WERI-Rb-1 (cell line): ENCODE measurements around the gene RIC1.
"Not testable (repeated sequence)": the region's sequence is repeated elsewhere in the genome, so short reads cannot be mapped to it uniquely, and the experiment has no call there.

Source experiments
- DNase-seq: peaks from one replicate; pipeline ENCODE4 v3.0.0-alpha.2; 2020
- H3K27ac ChIP-seq: fragments of 250-450 bp; sonication (Bioruptor Pico); 2 replicates; pipeline ENCODE4 v1.5.1; 2020; ENCODE audit warnings: mild to moderate bottlenecking, moderate library complexity
- H3K27me3 ChIP-seq: fragments of 250-450 bp; sonication (Bioruptor Pico); 2 replicates; pipeline ENCODE4 v1.5.1; 2021; ENCODE audit warnings: mild to moderate bottlenecking, low read depth, moderate library complexity; ENCODE audit not compliant: insufficient read depth, severe bottlenecking
- H3K36me3 ChIP-seq: fragments of 250-450 bp; sonication (Bioruptor Pico); 2 replicates; pipeline ENCODE4 v1.5.1; 2020; ENCODE audit warnings: mild to moderate bottlenecking, moderate library complexity
- H3K4me3 ChIP-seq: 2 replicates; pipeline ENCODE4 v1.5.1; 2011; ENCODE audit warnings: low read depth, mild to moderate bottlenecking, control low read depth, low read length
- H3K9me3 ChIP-seq: fragments of 250-450 bp; sonication (Bioruptor Pico); 2 replicates; pipeline ENCODE4 v1.5.1; 2021; ENCODE audit warnings: mild to moderate bottlenecking, moderate library complexity; ENCODE audit not compliant: severe bottlenecking
- TF ChIP-seq, protein P1 (sequence below): IDR thresholded peaks from 2 replicates; pipeline ENCODE4 v1.5.1; 2011; ENCODE audit warnings: low read depth, mild to moderate bottlenecking, control low read depth, inconsistent platforms, low read length

RIC1 gene

DNA sequence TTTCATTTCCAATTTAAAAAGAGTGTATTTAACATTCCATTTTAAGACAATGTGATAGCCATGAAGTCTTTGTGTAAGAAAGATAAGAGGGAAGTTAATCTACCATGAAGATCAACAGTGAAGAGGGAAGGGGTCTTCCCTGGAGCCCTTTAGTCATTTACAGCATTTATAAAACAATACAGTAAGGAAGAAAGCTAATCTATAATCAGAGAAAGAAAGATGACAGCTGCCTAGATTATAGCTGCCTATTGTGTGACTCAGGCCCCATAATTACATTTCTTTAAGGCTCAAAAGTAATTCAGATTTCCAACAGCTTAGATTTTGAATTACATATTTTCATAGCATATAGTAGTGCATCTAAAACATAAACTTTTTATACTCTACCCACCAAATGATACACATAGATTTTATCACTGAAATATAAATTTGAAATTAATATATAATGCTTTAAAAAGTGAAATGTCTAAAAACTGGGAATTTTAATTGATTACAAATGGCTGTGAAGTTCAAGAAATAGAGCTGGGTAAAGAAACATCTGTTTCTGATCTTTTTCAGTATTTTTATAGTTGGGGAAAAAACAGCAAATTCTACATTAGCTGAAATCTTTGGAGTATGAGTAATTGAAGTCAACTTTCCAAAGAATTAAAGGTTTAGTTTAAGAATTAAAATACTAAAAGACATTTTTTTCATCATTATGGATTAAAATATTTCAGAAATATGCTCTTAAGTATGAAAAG, 89.6 kb downstream of the RIC1 start:
- H3K9me3 ChIP-seq = no peaks in the 10 kb centered on the region
- H3K27ac ChIP-seq = no peak overlapping the region
- no peak for DNase-seq
- TF ChIP-seq, protein P1, sequence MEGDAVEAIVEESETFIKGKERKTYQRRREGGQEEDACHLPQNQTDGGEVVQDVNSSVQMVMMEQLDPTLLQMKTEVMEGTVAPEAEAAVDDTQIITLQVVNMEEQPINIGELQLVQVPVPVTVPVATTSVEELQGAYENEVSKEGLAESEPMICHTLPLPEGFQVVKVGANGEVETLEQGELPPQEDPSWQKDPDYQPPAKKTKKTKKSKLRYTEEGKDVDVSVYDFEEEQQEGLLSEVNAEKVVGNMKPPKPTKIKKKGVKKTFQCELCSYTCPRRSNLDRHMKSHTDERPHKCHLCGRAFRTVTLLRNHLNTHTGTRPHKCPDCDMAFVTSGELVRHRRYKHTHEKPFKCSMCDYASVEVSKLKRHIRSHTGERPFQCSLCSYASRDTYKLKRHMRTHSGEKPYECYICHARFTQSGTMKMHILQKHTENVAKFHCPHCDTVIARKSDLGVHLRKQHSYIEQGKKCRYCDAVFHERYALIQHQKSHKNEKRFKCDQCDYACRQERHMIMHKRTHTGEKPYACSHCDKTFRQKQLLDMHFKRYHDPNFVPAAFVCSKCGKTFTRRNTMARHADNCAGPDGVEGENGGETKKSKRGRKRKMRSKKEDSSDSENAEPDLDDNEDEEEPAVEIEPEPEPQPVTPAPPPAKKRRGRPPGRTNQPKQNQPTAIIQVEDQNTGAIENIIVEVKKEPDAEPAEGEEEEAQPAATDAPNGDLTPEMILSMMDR = no peak
- no peaks in the 10 kb centered on the region for H3K27me3 ChIP-seq
- peaks cover 3% of the 10 kb centered on the region for H3K36me3 ChIP-seq
- no peak overlapping the region for H3K4me3 ChIP-seq

DNA sequence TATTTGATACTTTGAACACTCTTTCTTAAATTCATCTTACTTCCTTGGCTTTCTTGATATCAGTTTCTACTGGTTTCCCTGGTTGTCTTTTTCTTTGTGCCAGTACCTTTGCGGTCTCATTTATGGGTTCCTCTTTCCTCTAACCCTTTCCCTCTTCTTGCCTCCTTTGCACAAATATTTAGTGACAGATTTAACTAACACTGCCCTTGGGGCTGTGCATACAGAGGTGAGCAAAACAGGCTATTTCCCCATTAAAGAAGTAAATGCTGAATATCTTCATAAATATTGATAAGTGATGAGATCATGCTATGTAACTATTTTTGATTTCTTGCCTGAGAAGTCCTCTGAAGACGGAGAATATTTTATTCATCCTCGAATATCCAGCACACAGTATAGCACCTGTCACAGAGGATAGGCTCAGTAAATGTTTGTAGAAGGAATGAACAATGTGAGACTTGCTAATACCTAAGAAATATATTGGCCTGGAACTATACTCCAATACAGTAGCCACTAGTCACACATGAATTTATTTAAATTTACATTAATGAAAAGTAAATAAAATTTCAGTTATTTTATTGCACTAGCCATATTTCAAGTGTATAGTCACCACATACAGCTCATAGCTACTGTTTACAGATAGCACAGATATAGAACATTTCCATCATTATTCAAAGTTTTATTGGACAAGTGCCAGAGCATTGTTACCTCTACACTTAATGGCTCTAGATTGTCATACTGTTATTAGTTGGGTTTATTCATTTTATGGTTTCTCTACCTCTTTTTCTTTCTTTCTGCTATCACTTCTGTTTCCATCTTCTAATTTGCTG, 90.4 kb downstream of the RIC1 start:
- Histone ChIP-seq H3K36me3 (peaks cover 3% of the 10 kb centered on the region), H3K27me3 (no peaks in the 10 kb centered on the region), H3K9me3 (no peaks in the 10 kb centered on the region), H3K27ac (no peak overlapping the region), H3K4me3 (no peak overlapping the region)
- TF ChIP-seq, protein P1 = no peak
- no peak for DNase-seq

DNA sequence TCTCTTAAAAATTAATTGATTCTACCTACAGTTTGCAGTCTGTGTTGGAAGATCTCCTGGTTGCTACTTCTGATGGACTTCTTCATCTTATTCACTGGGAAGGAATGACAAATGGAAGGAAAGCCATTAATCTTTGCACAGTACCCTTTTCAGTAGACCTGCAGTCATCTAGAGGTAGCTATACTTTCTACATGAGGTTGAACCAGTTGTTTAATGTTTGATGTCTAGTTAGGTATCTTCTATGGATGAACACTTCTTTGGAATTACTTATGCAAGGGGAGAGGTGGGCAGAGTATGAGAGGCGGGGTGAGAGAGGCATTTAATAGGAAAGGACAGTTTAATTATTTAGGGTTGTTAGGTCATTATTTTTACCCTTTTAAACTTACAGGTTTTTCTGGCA, 91.2 kb downstream of the RIC1 start:
- H3K9me3 ChIP-seq = no peaks in the 10 kb centered on the region
- no peaks in the 10 kb centered on the region for H3K27me3 ChIP-seq
- TF ChIP-seq, protein P1 = no peak
- H3K36me3 ChIP-seq = peaks cover 3% of the 10 kb centered on the region
- H3K27ac ChIP-seq = no peak overlapping the region
- no peak overlapping the region for H3K4me3 ChIP-seq
- no peak for DNase-seq

DNA sequence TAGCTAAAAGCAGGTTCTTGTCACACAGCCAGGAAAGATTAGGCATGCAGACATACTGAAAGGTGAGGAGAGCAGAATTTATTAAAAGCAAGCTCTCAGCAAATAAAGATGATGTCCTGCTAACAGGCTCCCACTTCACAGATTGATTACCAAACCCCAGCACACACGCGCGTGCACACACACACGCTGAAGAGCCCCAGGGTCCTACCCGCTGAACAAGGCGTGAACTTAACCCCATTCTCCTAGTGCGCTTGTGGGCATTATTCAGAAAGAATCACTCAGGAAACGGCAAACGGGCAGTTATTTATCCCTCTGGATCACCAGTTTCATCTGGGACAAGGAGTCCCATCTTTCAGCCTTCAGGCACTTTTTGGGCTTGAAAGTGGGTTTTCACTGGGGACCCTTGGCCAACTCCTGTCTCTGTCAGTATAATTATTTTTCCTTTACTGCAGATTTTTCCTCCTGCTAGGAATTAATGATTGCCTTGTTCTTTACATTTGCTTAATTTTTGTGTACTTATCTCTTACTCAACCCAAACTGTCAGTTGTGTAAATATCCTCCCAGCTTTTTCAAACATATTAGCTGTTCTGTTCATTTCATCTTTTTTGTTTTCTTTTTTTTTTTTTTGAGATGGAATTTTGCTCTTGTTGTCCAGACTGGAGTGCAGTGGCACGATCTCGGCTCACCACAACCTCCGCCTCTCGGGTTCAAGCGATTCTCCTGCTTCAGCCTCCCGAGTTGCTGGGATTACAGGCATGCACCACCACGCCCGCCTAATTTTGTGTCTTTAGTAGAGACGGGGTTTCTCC, 92.6 kb downstream of the RIC1 start:
- no peak overlapping the region for H3K27ac ChIP-seq
- H3K36me3 ChIP-seq = peaks cover 3% of the 10 kb centered on the region
- H3K4me3 ChIP-seq = no peak overlapping the region
- H3K9me3 ChIP-seq = no peaks in the 10 kb centered on the region
- DNase-seq = no peak
- TF ChIP-seq, protein P1 = no peak
- no peaks in the 10 kb centered on the region for H3K27me3 ChIP-seq

DNA sequence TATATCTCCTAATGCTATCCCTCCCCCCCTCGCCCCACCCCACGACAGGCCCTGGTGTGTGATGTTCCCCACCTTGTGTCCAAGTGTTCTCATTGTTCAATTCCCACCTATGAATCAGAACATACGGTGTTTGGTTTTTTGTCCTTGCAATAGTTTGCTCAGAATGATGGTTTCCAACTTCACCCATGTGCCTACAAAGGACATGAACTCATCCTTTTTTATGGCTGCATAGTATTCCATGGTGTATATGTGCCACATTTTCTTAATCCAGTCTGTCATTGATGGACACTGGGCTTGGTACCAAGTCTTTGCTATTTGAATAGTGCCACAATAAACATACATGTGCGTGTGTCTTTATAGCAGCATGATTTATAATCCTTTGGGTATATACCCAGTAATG, 93.8 kb downstream of the RIC1 start:
- H3K4me3 ChIP-seq, H3K27ac ChIP-seq, H3K9me3 ChIP-seq, H3K36me3 ChIP-seq, H3K27me3 ChIP-seq, DNase-seq: not testable (repeated sequence)

DNA sequence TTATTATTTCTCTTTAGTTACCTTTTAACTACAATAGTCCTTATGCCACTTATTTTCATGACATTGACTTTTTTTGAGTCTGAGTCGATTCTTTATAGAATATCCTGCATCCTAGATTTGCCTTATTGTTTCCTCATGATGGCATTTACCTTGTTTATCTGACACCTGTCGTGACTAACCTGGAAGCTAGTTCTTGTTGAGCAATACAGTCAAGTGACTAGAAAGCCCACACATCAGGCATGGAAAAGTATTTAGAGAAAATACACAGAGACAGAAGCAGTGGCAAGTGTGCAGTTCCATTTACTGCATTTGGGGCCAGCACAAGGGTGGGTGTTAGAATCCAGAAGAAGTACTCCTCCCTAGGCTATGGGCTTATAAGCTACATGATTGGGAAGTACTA, 106.2 kb downstream of the RIC1 start:
- Histone ChIP-seq H3K27ac (no peak overlapping the region), H3K4me3 (no peak overlapping the region), H3K36me3 (no peaks in the 10 kb centered on the region), H3K27me3 (no peaks in the 10 kb centered on the region), H3K9me3 (no peaks in the 10 kb centered on the region)
- no peak for DNase-seq
- TF ChIP-seq, protein P1 = no peak
